Left renal pelvis (tissue), 4 donors: Measurements from ENCODE around the gene CD68. TPM values are rescaled to one million over a fixed set of nuclear protein-coding genes. Genes with fewer than 3 reads are reported as not detected.
"Not testable (repeated sequence)": the region's sequence is repeated elsewhere in the genome, so short reads cannot be mapped to it uniquely, and the experiment has no call there.

Experiments
- DNase-seq, 4 donors: peaks; one replicate each; pipeline ENCODE4 v3.0.0-alpha.2; 2013; ENCODE audit warnings: low read depth in 4 of 4, low spot score in 3 of 4
- polyA plus RNA-seq, 4 donors: library from polyadenylated mRNA; unstranded; fragments of 120-200 nt; gene quantifications; one replicate each; pipeline ENCODE4 v1.2.1, GENCODE V29; 2013; ENCODE audit not compliant: insufficient read length in 4 of 4

The CD68 gene
- polyA plus RNA-seq, 4 donors = 32.3 to 70.7 (median 54.9) TPM

DNA sequence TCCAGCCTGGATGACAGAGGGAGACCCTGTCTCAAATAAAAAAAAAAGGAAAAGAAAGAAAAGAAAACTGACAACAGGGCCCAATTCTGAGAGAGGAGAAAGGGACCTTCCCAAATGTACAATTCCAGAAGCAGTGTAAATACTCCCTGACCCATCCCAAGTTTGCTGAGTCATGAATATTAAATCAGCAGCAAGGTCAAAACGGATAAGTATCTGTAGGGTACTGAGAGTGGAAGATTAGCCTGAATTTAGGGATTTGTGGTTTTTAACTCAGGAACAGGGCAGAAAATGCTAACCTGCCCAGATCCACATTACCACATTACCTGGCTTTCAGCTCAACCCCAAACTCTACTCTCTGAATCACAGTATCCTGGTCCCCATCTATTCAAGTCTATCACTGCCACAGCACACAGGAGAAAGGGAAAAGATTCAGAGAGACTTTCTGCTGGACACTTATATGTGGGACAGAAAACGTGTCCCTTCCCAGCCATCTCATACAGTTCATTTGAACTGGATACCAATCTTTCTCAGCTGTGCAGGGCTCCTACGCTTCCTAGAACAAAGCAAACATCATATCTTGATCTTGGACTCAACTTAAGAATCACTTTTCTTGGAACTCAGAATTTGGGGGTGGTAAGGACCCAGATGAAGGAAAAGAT lies 32.3 kb downstream of the CD68 start:
- DNase-seq = no peak

DNA sequence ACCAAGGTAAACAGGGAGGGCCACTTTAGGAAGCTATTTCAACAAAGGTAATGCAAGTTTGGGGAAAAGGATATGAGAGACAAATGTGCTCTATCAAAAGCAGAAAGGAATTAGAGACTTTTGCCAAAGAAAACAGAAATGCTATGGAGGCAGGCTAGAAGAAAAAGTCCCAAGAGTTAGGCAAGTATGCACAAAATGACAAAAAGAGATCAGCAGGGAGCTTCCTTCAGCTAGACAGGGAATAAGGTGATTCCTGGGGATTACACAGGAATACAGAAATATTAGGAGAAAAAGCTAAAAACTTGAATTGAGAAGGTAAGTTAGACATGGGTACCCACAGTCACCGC lies 32.8 kb downstream of the CD68 start:
- no peak for DNase-seq

DNA sequence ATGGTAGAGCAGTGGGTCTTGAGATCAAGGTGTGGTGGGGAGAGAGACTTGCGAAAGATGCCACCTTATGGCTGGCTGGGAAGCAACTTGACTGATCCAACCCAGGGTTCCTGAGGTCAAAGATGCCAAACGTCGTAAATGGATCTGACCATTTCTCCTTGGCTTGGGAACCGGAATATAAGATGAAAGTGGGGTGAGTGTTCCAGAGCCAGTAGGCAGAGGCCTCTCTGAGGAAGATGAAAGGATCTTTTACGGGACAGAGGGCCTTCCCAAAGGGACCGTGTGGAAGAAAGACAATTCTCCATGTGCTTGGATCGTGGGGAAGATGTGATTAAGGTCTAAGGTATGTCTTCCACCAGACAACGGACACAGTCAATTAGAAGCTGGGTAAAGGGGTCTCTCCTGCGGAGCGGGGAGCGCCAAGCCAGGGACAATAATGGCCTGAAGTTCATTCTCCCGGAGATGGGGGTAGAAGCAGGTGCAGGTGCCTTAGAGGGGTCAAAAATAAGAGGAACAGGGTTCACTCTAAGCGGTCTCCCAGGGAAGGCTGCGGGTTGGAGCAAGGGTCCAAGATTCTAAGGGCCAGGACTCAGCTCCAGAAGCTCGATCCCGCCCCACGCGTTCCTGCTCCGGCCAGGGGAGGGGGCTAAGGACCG lies 34.5 kb downstream of the CD68 start:
- no peak for DNase-seq

DNA sequence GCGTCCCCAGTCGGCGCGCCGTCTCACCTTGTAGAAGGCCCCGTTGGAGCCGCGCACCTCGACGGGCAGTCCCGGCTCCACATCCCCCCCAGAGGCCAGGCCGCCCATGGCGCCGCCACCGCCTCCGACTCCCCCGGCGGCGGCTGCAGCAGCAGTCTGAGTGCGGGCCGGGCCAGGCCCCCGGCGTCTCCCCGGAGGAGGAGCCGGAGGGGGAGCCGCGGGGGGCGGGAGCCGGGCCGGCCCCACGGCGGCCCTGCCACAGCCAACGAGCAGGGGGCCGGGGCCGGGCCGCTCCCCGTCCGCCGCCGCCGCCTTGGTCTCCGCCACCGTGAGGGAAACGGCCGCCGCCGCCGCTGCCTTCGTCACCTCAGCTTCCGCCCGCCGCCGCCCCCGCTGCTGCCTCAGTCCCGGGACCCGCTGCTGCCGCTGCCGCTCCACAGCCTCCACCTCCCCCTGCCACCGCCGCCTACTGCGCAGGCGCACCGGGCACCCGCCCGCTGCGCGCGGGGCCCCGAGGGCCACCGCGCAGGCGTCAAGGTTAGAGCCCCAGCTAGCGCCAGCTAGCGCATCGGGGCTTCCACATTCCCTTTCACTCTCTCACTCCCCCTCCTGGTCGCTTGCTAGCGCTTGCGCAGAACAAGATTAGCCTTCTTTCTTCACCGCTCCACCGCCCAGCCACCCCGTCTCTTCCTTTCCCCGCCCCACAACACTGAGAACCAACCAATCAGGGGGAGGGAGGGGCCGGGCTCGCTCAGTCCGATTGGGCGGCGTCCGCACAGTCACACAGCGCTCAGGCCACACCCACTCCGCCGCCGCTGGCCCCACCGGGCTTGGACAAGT lies 35.2 kb downstream of the CD68 start, which contains the start of gene FXR2:
Gene FXR2, minus strand, starts transcription at position 473 of the 840 bp plus-strand sequence. Its CDS starts 365 bp downstream, at position 108.
- DNase-seq = peak; percentile 100

DNA sequence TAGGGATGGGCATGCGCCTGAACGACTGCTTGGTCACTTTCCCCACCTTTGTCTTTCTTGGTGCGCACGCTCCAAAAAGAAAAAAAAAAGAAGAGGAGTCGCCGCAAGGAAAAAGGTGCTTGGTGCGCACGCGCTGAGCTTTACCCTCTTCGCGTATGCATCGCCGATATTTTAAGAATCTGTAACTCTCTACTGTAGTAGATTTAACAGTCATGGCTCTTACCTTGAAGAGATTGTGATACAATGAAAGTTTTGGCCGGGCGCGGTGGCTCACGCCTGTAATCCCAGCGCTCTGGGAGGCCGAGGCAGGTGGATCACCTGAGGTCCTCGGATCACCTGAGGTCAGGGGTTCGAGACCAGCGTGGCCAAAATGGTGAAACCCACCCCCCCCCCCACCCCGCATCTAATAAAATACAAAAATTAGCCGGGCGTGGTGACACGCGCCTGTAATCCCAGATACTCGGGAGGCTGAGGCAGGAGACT lies 35.9 kb downstream of the CD68 start:
- DNase-seq = no peak

DNA sequence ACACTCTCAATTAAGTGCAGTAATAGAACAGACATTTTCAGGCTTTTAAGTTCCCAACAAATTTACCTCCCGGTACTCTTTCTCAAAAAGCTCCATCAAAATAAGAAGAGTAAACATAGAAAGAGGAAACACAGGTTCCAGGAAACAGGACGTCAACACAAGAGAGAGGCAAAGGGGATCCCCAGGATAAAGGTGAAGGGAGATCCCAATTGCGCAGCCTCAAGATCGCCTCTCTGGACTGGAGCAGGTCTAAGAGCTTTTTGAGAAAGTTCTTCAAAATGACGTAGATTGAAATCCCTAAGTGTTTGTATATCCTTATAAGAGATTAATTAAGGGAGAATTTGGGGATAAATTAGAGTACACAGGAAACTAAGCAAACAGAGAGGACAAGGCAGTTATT lies 39.2 kb downstream of the CD68 start:
- DNase-seq = no peak

DNA sequence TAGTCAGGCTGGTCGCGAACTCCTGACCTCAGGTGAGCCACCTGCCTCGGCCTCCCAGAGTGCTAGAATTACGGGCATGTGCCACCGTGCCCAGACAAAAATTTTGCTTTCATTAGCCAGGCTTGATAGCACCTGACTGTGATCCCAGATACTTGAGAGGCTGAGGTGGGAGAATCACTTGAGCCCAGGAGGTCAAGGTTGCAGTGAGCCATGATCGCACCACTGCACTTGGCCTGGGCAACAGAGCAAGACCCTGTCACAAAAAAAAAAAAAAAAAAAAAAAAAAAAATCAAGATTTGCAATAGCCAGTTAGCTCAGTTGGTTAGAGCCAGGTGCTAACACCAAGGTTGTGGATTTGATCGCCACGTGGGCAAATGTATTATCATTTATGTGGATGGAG lies 41.4 kb downstream of the CD68 start:
- DNase-seq = no peak

DNA sequence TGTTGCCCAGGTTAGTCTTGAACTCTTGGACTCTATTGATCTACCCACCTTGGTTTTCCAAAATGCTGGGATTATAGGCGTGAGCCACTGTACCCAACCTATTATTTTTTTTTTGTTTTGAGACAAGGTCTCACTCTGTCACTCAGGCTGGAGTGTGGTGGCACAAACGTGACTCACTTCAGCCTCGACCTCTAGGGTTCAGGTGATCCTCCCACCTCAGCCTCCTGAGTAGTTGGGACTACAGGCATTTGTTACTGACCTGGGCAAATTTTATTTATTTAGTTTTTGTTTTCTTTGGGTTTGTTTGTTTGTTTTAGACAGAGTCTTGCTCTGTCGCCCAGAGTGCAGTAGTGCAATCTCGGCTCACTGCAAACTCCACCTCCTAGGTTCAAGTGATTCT lies 44.2 kb downstream of the CD68 start:
- no peak for DNase-seq

DNA sequence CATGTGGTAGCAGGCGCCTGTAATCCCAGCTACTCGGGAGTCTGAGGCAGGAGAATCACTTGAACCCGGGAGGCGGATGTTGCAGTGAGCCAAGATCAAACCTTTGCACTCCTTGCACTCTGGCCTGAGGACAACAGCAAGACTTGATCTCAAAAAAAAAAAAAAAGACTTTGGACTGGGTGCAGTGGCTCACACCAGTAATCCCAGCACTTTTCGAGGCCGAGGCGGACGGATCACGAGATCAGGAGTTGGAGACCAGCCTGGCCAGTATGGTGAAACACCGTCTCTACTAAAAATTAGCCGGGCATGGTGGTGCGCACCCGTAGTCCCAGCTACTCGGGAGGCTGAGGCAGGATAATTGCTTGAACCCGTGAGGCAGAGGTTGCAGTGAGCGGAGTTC lies 46.3 kb downstream of the CD68 start:
- DNase-seq = not testable (repeated sequence)

DNA sequence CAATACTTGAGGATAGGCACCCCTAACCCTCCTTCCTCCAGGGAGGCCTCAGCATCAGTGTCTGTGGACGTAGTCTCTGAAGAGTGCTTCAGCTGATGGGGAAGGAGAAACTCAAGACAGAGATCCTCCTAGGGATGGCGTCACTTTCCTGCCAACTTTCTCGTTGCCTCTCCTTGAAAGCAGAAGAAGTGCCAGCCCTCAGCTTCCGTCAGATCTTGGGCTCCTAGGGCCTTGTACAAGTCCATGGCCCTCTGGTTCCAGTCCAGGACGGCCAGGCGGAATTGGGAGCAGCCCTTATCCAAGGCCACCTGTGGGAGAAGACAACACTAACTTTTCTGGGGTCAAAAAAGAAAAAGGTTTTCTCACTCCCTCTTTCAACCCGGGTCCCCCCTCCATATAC lies 46.9 kb downstream of the CD68 start:
- no peak for DNase-seq

DNA sequence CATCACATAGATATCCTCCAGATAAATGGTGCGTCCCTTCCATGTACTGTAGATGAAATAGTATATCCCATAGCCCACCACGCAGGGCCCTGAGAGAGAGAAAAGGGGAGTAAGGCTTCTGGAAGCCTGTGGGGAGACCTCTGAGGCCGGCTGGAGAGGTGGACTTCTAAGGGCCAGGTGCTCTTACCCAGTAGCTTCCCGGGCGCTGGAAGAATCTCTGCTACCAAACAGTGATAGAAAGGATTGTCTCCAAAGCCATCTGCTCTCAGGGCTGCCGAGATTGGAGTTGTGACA lies 47.5 kb downstream of the CD68 start:
- no peak for DNase-seq

DNA sequence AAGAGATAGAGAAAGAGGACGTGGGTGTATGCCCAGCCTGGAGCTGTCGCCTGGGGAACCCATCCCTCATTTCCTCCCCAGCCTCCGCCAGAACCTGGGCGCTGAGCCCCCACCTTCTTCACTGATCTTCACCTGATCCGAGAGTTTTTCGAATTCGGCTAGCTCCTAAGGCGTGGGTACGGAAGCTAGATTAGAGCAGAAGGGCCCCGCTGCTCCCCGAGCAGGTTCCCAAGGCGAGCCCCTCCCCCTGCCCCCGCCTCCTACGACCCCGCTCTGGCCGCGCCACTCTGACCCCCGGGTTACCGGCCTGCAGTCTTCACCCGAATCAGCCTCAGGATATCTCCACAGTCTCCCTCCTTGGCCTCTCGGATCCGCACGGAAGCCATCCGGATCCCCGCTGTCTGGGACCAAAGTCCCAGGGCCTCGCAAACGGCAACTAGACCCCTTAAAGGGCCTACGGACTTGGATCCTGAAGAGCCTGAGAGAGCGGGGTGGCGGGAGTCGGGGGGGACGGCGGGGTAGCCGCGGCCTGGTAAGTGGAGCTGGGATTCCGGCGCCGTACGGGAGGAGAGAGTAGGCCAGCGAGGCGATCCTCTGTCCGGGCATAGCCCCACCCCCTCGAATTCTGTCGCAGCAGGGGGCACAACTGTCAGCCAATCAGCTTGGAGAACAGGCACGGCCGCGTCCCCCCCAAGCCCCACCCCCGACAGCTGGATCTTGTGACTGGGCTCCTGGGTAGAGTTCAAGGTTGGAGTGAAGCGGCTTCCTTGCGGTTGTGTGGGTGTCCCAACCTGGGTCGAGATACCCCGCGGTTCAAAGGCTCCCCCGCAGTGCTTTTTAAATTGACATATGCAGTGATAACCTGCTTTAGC lies 48.0 kb downstream of the CD68 start, which contains the start of gene SAT2:
Gene SAT2, minus strand, starts transcription at position 572 of the 872 bp plus-strand sequence. Its CDS starts 186 bp downstream, at position 386.
- DNase-seq = peak; percentile 83 to 92 (median 89)

DNA sequence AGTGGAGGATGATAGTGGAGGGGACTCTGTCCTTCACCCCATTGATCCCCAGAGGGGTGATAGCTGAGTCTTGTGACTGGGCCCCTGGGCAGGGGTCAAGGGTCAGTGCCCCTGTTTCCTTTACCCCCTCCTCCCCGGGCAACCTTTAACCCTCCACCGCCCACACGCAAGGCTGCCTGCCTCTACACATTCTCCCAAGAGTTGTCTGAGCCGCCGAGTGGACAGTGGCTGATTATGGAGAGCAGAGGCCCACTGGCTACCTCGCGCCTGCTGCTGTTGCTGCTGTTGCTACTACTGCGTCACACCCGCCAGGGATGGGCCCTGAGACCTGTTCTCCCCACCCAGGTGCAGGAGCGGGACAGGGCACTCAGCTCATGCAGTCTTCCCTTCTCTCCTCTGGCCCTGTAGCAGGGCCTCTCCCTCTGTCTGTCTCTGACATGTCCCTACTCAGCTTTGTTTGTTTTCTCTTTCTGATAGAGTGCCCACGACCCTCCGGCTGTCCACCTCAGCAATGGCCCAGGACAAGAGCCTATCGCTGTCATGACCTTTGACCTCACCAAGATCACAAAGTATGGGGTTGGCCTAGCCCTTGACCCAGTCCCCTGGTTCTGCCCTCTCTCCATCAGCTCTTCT lies 50.6 kb downstream of the CD68 start, which contains the start of gene SHBG:
Gene SHBG, plus strand, starts transcription at position 197 of the 633 bp plus-strand sequence. Its CDS starts 38 bp downstream, at position 235.
- DNase-seq = no peak

Other genes with a start within 250 kb of the CD68 start
- gene ACAP1, start 243.1 kb upstream of the CD68 start, polyA plus RNA-seq = 10 to 100 TPM in 2 of 4 donors, 1 to 10 TPM in 2; 6.9 to 11.0 (median 8.8) TPM
- 10 to 100 TPM; 10.9 to 12.1 (median 11.6) TPM for gene KCTD11, start 227.5 kb upstream of the CD68 start, polyA plus RNA-seq
- not detected for gene TMEM95, start 224.5 kb upstream of the CD68 start, polyA plus RNA-seq
- 1 to 10 TPM in 3 of 4 donors, under 1 TPM in 1; 1.00 to 6.1 (median 5.2) TPM for gene TNK1, start 198.5 kb upstream of the CD68 start, polyA plus RNA-seq
- gene PLSCR3, start 185.1 kb upstream of the CD68 start, polyA plus RNA-seq = 10 to 100 TPM; 30.3 to 48.7 (median 39.6) TPM
- gene TMEM256, start 175.5 kb upstream of the CD68 start, polyA plus RNA-seq = 10 to 100 TPM; 52.8 to 90.1 (median 80.5) TPM
- 10 to 100 TPM; 21.4 to 55.8 (median 32.8) TPM for gene NLGN2, start 171.8 kb upstream of the CD68 start, polyA plus RNA-seq
- gene SPEM1, start 159.3 kb upstream of the CD68 start, polyA plus RNA-seq = not detected
- gene SPEM2, start 154.0 kb upstream of the CD68 start, polyA plus RNA-seq = under 1 TPM in 1 of 4 donors, not detected in 3; 0.18 TPM
- not detected for gene SPEM3, start 150.8 kb upstream of the CD68 start, polyA plus RNA-seq
- gene TMEM102, start 144.2 kb upstream of the CD68 start, polyA plus RNA-seq = 1 to 10 TPM; 1.1 to 4.8 (median 3.8) TPM
- 10 to 100 TPM in 1 of 4 donors, 1 to 10 TPM in 3; 5.6 to 17.1 (median 8.5) TPM for gene FGF11, start 140.1 kb upstream of the CD68 start, polyA plus RNA-seq
- gene CHRNB1, start 134.6 kb upstream of the CD68 start, polyA plus RNA-seq = 10 to 100 TPM in 2 of 4 donors, 1 to 10 TPM in 2; 9.0 to 15.1 (median 9.8) TPM
- gene ZBTB4, start 100.0 kb upstream of the CD68 start, polyA plus RNA-seq = 10 to 100 TPM; 36.1 to 46.1 (median 43.4) TPM
- under 1 TPM in 2 of 4 donors, not detected in 2; 0.12 to 0.46 TPM for gene SLC35G6, start 98.2 kb upstream of the CD68 start, polyA plus RNA-seq
- 100 to 1,000 TPM; 105 to 159 (median 123) TPM for gene POLR2A, start 95.3 kb upstream of the CD68 start, polyA plus RNA-seq
- 10 to 100 TPM; 20.3 to 43.5 (median 25.8) TPM for gene TNFSF12, start 30.6 kb upstream of the CD68 start, polyA plus RNA-seq
- gene TNFSF13, start 20.9 kb upstream of the CD68 start, polyA plus RNA-seq = 10 to 100 TPM in 3 of 4 donors, 1 to 10 TPM in 1; 7.1 to 15.7 (median 12.7) TPM
- gene SENP3, start 17.7 kb upstream of the CD68 start, polyA plus RNA-seq = 10 to 100 TPM; 57.4 to 83.0 (median 73.6) TPM
- 100 to 1,000 TPM in 3 of 4 donors, 10 to 100 TPM in 1; 75.1 to 114 (median 112) TPM for gene MPDU1, start 4.2 kb downstream of the CD68 start, polyA plus RNA-seq
- 10 to 100 TPM in 1 of 4 donors, 1 to 10 TPM in 3; 2.5 to 10.5 (median 3.6) TPM for gene SOX15, start 10.5 kb downstream of the CD68 start, polyA plus RNA-seq
- 10 to 100 TPM; 42.8 to 55.0 (median 45.2) TPM for gene FXR2, start 35.3 kb downstream of the CD68 start, polyA plus RNA-seq
- 100 to 1,000 TPM in 3 of 4 donors, 10 to 100 TPM in 1; 86.6 to 152 (median 114) TPM for gene SAT2, start 48.2 kb downstream of the CD68 start, polyA plus RNA-seq
- gene SHBG, start 50.5 kb downstream of the CD68 start, polyA plus RNA-seq = 1 to 10 TPM; 2.3 to 5.1 (median 4.0) TPM
- gene ATP1B2, start 71.3 kb downstream of the CD68 start, polyA plus RNA-seq = 10 to 100 TPM; 18.3 to 27.3 (median 20.5) TPM
- 10 to 100 TPM; 45.1 to 75.9 (median 70.2) TPM for gene TP53, start 107.9 kb downstream of the CD68 start, polyA plus RNA-seq
- gene WRAP53, start 108.8 kb downstream of the CD68 start, polyA plus RNA-seq = 10 to 100 TPM in 3 of 4 donors, 1 to 10 TPM in 1; 9.0 to 17.0 (median 12.8) TPM
- gene EFNB3, start 125.6 kb downstream of the CD68 start, polyA plus RNA-seq = 10 to 100 TPM; 19.8 to 32.6 (median 23.4) TPM
- under 1 TPM; 0.29 to 0.49 (median 0.38) TPM for gene DNAH2, start 138.1 kb downstream of the CD68 start, polyA plus RNA-seq